AG04449 (cell line): ENCODE measurements around the gene COL19A1.

ENCODE experiments used
- CTCF ChIA-PET: fragments of 350-600 bp; formaldehyde crosslinking; extraction: SDS; loops from one replicate; lab custom pipeline; 2021; ENCODE audit warnings: antibody characterized with exemption; lab: Yijun Ruan, JAX
- POLR2A ChIA-PET: fragments of 400-600, 350-600 bp; formaldehyde crosslinking; extraction: SDS; loops from one replicate; lab custom pipeline; 2020; ENCODE audit warnings: antibody characterized with exemption, inconsistent platforms; lab: Yijun Ruan, JAX
- DNase-seq: peaks from one replicate; pipeline ENCODE4 v3.0.0-alpha.2; 2010; ENCODE audit warnings: low read depth, low spot score
- H3K4me3 ChIP-seq: 2 replicates; pipeline ENCODE4 v1.5.1; 2011; ENCODE audit warnings: low read depth, mild to moderate bottlenecking, control low read depth, low read length
- TF ChIP-seq, protein P1 (sequence below): IDR thresholded peaks from one replicate; pipeline ENCODE4 v1.5.1; 2011; ENCODE audit warnings: mild to moderate bottlenecking, moderate library complexity, low read length, control low read depth, inconsistent platforms; ENCODE audit not compliant: insufficient read depth; ENCODE audit errors: missing control alignments

The COL19A1 gene

DNA sequence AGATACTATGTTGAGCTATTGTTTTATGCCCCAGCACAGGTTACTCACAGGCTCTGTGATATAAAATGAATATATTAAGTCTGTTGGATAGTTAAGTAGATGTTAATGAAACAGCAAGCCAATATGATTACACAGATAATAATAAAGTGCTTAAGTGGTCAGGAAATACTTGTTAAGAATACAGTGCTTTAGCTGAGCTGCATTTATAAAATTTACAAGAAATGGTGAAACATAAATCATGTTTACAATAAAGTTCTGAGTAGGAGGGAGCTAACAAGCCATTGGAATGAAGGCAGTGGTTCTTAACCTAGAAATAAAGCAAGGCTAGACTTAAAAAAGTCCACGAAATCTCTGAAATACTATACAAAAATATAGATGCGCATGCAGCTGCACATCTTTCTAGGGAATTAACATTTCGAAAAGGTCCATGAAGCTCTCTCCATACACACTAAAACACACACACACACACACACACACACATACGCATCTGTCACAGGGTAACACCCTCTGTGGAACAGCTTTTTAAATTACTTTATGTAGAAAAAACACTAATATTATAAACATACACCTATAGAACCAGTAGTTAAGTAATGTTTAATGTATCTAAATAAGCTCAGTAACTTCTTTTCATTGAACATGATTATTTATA, 349.2 kb downstream of the COL19A1 start:
- TF ChIP-seq, protein P1, sequence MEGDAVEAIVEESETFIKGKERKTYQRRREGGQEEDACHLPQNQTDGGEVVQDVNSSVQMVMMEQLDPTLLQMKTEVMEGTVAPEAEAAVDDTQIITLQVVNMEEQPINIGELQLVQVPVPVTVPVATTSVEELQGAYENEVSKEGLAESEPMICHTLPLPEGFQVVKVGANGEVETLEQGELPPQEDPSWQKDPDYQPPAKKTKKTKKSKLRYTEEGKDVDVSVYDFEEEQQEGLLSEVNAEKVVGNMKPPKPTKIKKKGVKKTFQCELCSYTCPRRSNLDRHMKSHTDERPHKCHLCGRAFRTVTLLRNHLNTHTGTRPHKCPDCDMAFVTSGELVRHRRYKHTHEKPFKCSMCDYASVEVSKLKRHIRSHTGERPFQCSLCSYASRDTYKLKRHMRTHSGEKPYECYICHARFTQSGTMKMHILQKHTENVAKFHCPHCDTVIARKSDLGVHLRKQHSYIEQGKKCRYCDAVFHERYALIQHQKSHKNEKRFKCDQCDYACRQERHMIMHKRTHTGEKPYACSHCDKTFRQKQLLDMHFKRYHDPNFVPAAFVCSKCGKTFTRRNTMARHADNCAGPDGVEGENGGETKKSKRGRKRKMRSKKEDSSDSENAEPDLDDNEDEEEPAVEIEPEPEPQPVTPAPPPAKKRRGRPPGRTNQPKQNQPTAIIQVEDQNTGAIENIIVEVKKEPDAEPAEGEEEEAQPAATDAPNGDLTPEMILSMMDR, result no peak
- ChIA-PET POLR2A (no interaction called here), CTCF (interaction anchor here (1.1 kb wide), 1 partner anchor 9 kb away, joined by 3 read pairs; no protein-coding TSS in a partner anchor)
- no peak for DNase-seq
- H3K4me3 ChIP-seq, result no peak overlapping the region

DNA sequence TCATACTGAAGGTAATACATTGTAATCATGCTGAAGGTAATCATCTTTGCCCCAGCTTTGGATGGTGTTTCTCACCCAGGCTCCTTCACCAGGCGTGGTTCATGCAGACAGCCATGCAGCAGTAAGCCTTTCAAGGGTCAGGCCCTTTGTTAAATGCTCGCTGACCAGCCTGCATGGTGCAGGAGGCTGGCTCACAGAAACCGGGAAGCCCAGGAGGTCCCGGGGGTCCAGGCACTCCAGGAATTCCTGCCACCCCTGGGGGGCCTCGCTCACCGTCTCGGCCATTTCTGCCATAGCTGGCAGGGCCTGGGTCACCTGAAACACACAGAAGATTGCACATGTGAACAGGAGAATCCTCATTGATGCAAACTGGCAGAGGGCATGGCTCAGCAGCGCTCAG, 350.4 kb downstream of the COL19A1 start:
- H3K4me3 ChIP-seq, result no peak overlapping the region
- TF ChIP-seq, protein P1, result no peak
- POLR2A ChIA-PET, result no interaction called here
- DNase-seq, result no peak
- CTCF ChIA-PET, result no interaction called here

DNA sequence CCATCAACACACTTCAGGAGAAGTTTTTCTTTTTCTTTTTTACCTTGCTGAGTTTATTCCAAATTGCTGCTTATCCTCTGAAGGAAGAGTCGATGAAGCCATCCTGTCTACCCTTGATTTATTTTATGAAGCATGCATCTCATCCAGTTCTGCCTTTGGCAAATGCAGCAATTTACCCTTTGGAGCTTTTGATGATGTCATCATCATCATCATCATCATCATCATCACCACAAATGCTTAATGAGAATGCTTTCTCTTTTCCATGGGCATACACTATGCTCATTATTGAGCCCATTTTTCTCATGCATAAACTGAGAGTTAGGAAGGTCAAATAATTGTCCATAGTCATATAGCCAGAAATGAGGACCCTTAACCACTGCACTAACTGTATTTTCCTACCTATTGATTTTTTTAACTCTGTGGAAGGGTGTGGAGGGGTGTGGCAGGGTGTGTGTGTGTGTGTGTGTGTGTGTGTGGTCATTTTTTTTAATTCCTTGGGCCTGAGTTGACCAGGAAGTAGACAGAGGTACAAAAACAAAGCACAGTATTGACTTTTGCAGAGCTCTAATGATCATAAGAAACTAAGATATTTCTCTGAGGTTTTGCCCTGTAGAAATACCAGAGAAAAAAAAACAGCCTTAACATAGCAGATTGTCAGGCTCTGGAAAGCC, 353.7 kb downstream of the COL19A1 start:
- H3K4me3 ChIP-seq, result no peak overlapping the region
- ChIA-PET CTCF (interaction anchor here (0.8 to 3.2 kb wide), 12 partner anchors 9 to 793 kb away, joined by 3 to 31 read pairs (median 5); no protein-coding TSS in a partner anchor), POLR2A (no interaction called here)
- TF ChIP-seq, protein P1, result no peak
- DNase-seq, result no peak

DNA sequence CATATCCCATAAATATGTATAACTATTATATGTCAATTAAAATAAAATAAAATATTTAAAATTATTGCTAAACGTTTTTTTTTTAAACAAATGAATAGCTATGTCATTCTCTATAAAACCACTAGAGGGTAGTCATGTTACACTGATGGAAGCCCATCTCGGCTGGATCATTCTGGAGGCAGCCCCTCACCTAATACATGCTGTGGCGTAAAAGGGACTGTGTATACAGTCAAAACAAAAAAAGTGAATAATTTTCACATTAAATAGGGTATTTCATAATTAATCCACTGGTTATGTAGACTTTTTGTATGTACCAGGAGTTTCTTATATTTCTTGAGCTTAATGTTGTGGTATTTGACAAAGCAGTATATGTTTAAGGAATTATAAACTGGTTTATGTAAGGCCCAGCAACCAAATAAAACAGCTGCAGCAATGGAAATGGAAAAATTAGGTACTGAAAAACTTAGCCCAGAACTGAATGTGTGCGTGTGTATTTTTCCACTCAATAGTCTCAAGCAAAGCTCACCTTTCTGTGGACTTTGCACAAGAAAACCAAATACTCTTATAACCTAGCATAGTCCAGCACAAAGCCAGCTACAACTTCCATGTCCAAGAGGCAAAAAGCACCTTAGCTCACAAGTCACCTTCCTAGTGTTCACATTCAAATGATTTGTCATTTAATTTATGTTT, 354.8 kb downstream of the COL19A1 start:
- DNase-seq, result peak; percentile 1
- ChIA-PET POLR2A (interaction anchor here (0.6 kb wide), 1 partner anchor 14 kb away, joined by 5 read pairs; no protein-coding TSS in a partner anchor), CTCF (interaction anchor here (0.8 to 3.2 kb wide), 28 partner anchors 8 to 792 kb away, joined by 3 to 31 read pairs (median 4); no protein-coding TSS in a partner anchor)
- TF ChIP-seq, protein P1, result peak; percentile 28
- H3K4me3 ChIP-seq, result no peak overlapping the region

DNA sequence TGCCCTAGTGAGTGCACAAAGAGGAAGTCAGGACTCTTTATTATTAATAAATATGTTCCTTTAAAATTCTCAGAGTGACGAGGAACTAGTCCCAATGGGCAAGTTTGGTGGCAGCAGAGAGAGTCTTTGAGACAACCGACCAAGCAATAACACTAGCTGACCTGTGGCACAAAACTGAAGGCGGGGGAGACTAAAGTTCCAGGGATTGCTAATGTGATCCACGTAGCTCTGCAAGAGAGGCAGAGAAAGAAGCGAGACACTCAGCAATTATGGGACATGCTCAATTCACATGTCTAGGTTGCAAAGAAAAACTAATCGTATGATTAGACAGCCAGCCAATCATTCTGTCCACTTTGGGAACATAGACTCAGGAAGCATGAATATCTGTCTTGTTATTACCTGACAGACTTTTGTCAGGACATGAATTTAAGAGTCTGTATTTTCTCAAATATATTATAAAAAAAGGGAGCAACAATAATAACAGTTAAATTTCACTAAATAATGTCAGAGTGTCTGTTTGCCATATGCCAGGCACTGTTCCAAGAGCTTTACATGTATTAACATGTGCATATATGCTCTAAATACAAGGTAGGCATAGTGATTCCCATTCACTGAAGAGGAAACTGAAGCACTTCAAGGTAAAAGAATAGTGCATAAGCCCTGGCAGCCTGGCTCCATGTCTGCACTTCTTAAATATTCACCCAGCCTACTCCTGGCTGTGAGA, 355.5 kb downstream of the COL19A1 start:
- TF ChIP-seq, protein P1, result no peak
- DNase-seq, result no peak
- CTCF ChIA-PET, result interaction anchor here (0.9 to 3.2 kb wide), 24 partner anchors 9 to 791 kb away, joined by 3 to 31 read pairs (median 4); no protein-coding TSS in a partner anchor
- H3K4me3 ChIP-seq, result no peak overlapping the region
- POLR2A ChIA-PET, result interaction anchor here (0.6 kb wide), 1 partner anchor 15 kb away, joined by 5 read pairs; no protein-coding TSS in a partner anchor
